IMR-90 (cell line): ENCODE measurements around the gene FCRL1. TPM values are rescaled to one million over a fixed set of nuclear protein-coding genes. Genes with fewer than 3 reads are reported as not detected.

ENCODE experiments used
- ATAC-seq: fragments of 200-7000 bp; cut with Tn5 transposase; 2 replicates; pipeline ENCODE4 v1.9.1; 2020; ENCODE audit warnings: low read depth, mild to moderate bottlenecking, moderate library complexity
- BruUV-seq: library from RNA; stranded (reverse); fragments of 400-500 nt; replicated peaks from 2 replicates; lab custom pipeline; 2021; lab: Mats Ljungman, UMichigan
- CTCF ChIA-PET: fragments of 300-600 bp; formaldehyde crosslinking; extraction: SDS; loops from one replicate; lab custom pipeline; 2021; ENCODE audit warnings: antibody characterized with exemption; lab: Yijun Ruan, JAX
- POLR2A ChIA-PET: fragments of 300-600 bp; sonication (Branson Sonifier 250); formaldehyde crosslinking; loops from one replicate; lab custom pipeline; 2022; ENCODE audit warnings: antibody characterized with exemption; ENCODE audit not compliant: unreplicated experiment; lab: Charles Lee
- DNase-seq: peaks from one replicate; pipeline ENCODE4 v3.0.0; 2013
- H2AFZ ChIP-seq: replicated peaks from 2 replicates; pipeline ENCODE3; 2013; ENCODE audit warnings: low read length, mild to moderate bottlenecking; ENCODE audit not compliant: poor library complexity
- H2AK5ac ChIP-seq: 2 replicates; pipeline ENCODE4 v1.6.1; 2013; ENCODE audit warnings: low read depth, low read length, inconsistent platforms
- H2AK9ac ChIP-seq: replicated peaks from 2 replicates; pipeline ENCODE3; 2013; ENCODE audit warnings: mild to moderate bottlenecking, low read depth, low read length, moderate library complexity; ENCODE audit not compliant: poor library complexity
- H2BK120ac ChIP-seq: 2 replicates; pipeline ENCODE4 v1.6.1; 2013; ENCODE audit warnings: low read depth, low read length, inconsistent platforms
- H2BK15ac ChIP-seq: 3 replicates; pipeline ENCODE4 v1.6.1; 2013; ENCODE audit warnings: low read depth, low read length, inconsistent platforms
- H2BK20ac ChIP-seq: 2 replicates; pipeline ENCODE4 v1.6.1; 2013; ENCODE audit warnings: low read depth, mild to moderate bottlenecking, inconsistent platforms, low read length, moderate library complexity
- H2BK5ac ChIP-seq: 2 replicates; pipeline ENCODE4 v1.6.1; 2013; ENCODE audit warnings: mild to moderate bottlenecking, low read depth, low read length, inconsistent platforms; ENCODE audit not compliant: poor library complexity, severe bottlenecking
- H3K14ac ChIP-seq: replicated peaks from 2 replicates; pipeline ENCODE4 v1.6.1; 2013; ENCODE audit warnings: low read depth, low read length, inconsistent platforms
- H3K18ac ChIP-seq: 2 replicates; pipeline ENCODE4 v1.6.1; 2013; ENCODE audit warnings: low read depth, low read length, control low read depth
- H3K23ac ChIP-seq: 2 replicates; pipeline ENCODE4 v1.6.1; 2013; ENCODE audit warnings: low read depth, low read length, inconsistent platforms
- H3K27ac ChIP-seq: 2 replicates; pipeline ENCODE4 v1.5.1; 2013; ENCODE audit warnings: mild to moderate bottlenecking, control low read depth, low read length; ENCODE audit not compliant: insufficient read depth
- H3K27me3 ChIP-seq: 2 replicates; pipeline ENCODE4 v1.6.1; 2013; ENCODE audit warnings: low read length; ENCODE audit not compliant: control insufficient read depth, insufficient read depth
- H3K36me3 ChIP-seq: 2 replicates; pipeline ENCODE4 v1.6.1; 2013; ENCODE audit warnings: low read length, mixed read lengths; ENCODE audit not compliant: control insufficient read depth, insufficient read depth
- H3K4ac ChIP-seq: 2 replicates; pipeline ENCODE4 v1.6.1; 2013; ENCODE audit warnings: low read depth, low read length, inconsistent platforms
- H3K4me1 ChIP-seq: 2 replicates; pipeline ENCODE4 v1.6.1; 2013; ENCODE audit warnings: low read length, mixed read lengths; ENCODE audit not compliant: control insufficient read depth, insufficient read depth
- H3K4me2 ChIP-seq: 2 replicates; pipeline ENCODE4 v1.6.1; 2013; ENCODE audit warnings: low read depth, mild to moderate bottlenecking, control low read depth, low read length, moderate library complexity
- H3K4me3 ChIP-seq: 2 replicates; pipeline ENCODE4 v1.5.1; 2013; ENCODE audit warnings: low read depth, mild to moderate bottlenecking, control low read depth, low read length, moderate library complexity; ENCODE audit not compliant: insufficient read depth
- H3K56ac ChIP-seq: 2 replicates; pipeline ENCODE4 v1.6.1; 2013; ENCODE audit warnings: low read length, inconsistent platforms; ENCODE audit not compliant: insufficient read depth; ENCODE audit errors: extremely low read depth
- H3K79me1 ChIP-seq, 2 experiments: 2 replicates each; pipeline ENCODE4 v1.6.1; 2013; ENCODE audit warnings: low read length in 2 of 2, inconsistent platforms in 1 of 2, low read depth in 1 of 2
- H3K9ac ChIP-seq: 2 replicates; pipeline ENCODE4 v1.6.1; 2013; ENCODE audit warnings: low read depth, low read length, control low read depth
- H3K9me1 ChIP-seq: 2 replicates; pipeline ENCODE4 v1.6.1; 2013; ENCODE audit warnings: low read length, inconsistent platforms; ENCODE audit not compliant: insufficient read depth
- H3K9me3 ChIP-seq: 2 replicates; pipeline ENCODE4 v1.6.1; 2013; ENCODE audit warnings: low read length; ENCODE audit not compliant: control insufficient read depth, insufficient read depth
- H4K20me1 ChIP-seq: 2 replicates; pipeline ENCODE4 v1.6.1; 2013; ENCODE audit warnings: low read length, inconsistent platforms; ENCODE audit not compliant: insufficient read depth
- H4K5ac ChIP-seq: 2 replicates; pipeline ENCODE4 v1.6.1; 2013; ENCODE audit warnings: mild to moderate bottlenecking, low read depth, low read length, control low read depth
- H4K8ac ChIP-seq, 2 experiments: 2 replicates each; pipeline ENCODE4 v1.6.1; 2013; ENCODE audit warnings: low read depth in 2 of 2, low read length in 2 of 2, control low read depth in 1 of 2, inconsistent platforms in 1 of 2
- H4K91ac ChIP-seq: 2 replicates; pipeline ENCODE4 v1.6.1; 2013; ENCODE audit warnings: low read depth, low read length, inconsistent platforms; ENCODE audit not compliant: insufficient read depth
- BHLHE40 ChIP-seq: fragments of 150-350 bp; IDR thresholded peaks from 2 replicates; pipeline ENCODE4 v1.6.1; 2016; ENCODE audit warnings: mild to moderate bottlenecking, low read depth, low read length
- CEBPB ChIP-seq: IDR thresholded peaks from 2 replicates; pipeline ENCODE4 v1.6.1; 2012; ENCODE audit warnings: low read depth, low read length, improper control_type of control experiment
- CHD1 ChIP-seq: IDR thresholded peaks from 2 replicates; pipeline ENCODE4 v1.6.1; 2012; ENCODE audit warnings: low read depth, low read length, improper control_type of control experiment
- FOS ChIP-seq: fragments of 150-350 bp; IDR thresholded peaks from 2 replicates; pipeline ENCODE4 v1.6.1; 2016; ENCODE audit warnings: low read depth, low read length
- MAFK ChIP-seq: IDR thresholded peaks from 2 replicates; pipeline ENCODE4 v1.6.1; 2012; ENCODE audit warnings: low read depth, low read length, improper control_type of control experiment
- MAZ ChIP-seq: IDR thresholded peaks from 2 replicates; pipeline ENCODE4 v1.6.1; 2012; ENCODE audit warnings: low read depth, mild to moderate bottlenecking, low read length, improper control_type of control experiment, moderate library complexity, borderline replicate concordance
- MXI1 ChIP-seq: IDR thresholded peaks from 2 replicates; pipeline ENCODE4 v1.6.1; 2012; ENCODE audit warnings: low read depth, mild to moderate bottlenecking, low read length, moderate library complexity, borderline replicate concordance
- NFE2L2 ChIP-seq: fragments of 150-350 bp; IDR thresholded peaks from 2 replicates; pipeline ENCODE4 v1.6.1; 2016; ENCODE audit warnings: low read depth, mild to moderate bottlenecking, low read length
- POLR2A ChIP-seq: IDR thresholded peaks from 2 replicates; pipeline ENCODE4 v1.6.1; 2012; ENCODE audit warnings: mild to moderate bottlenecking, low read depth, low read length
- RAD21 ChIP-seq: IDR thresholded peaks from 2 replicates; pipeline ENCODE4 v1.6.1; 2012; ENCODE audit warnings: low read length, improper control_type of control experiment
- RCOR1 ChIP-seq: IDR thresholded peaks from 2 replicates; pipeline ENCODE4 v1.6.1; 2012; ENCODE audit warnings: mild to moderate bottlenecking, low read length, improper control_type of control experiment; ENCODE audit not compliant: insufficient replicate concordance
- RFX5 ChIP-seq: IDR thresholded peaks from 2 replicates; pipeline ENCODE4 v1.8.0; 2012; ENCODE audit warnings: low read depth, mild to moderate bottlenecking, low read length, moderate library complexity
- SMC3 ChIP-seq: fragments of 150-350 bp; IDR thresholded peaks from 2 replicates; pipeline ENCODE4 v1.6.1; 2016; ENCODE audit warnings: low read depth, mild to moderate bottlenecking, antibody characterized with exemption, low read length, moderate library complexity
- WGBS, 2 experiments: methylation state at CpG; one replicate each; pipeline versions ENCODE4 v1.1.5 to v1.1.7; 2013; ENCODE audit warnings: missing lambda C conversion rate in 2 of 2; ENCODE audit not compliant: insufficient read length in 1 of 2; ENCODE audit errors: extremely low coverage in 2 of 2; 5-methylcytosine and 5-hydroxymethylcytosine counted together
- dilution Hi-C: fragments of 300-500 bp; cut with HindIII; formaldehyde crosslinking; loops from one replicate; pipeline ENCODE4 v1.14.3; 2018; ENCODE audit warnings: low sequenced_read_pairs; ENCODE audit not compliant: unreplicated experiment
- in situ Hi-C: fragments of 300-500 bp; cut with MboI; formaldehyde crosslinking; loops from 3 replicates; pipeline ENCODE4 v1.14.3; 2019; ENCODE audit warnings: low sequenced_read_pairs, inconsistent platforms, mixed read lengths
- intact Hi-C: fragments of 100-400 bp; cut with micrococcal nuclease; formaldehyde crosslinking; loops from 2 replicates; pipeline ENCODE4 v1.10.0; 2022
- polyA plus RNA-seq, 3 experiments: library from polyadenylated mRNA; depleted of rRNA; stranded (reverse); fragments of >200 nt; gene quantifications; 2 replicates each; pipeline ENCODE4 v1.2.3, GENCODE V29; 2012; ENCODE audit warnings: low replicate concordance in 1 of 3
- total RNA-seq: library from RNA; depleted of rRNA; stranded (reverse); fragments of >200 nt; gene quantifications from 2 replicates; pipeline ENCODE4 v1.2.3, GENCODE V29; 2012
- TF ChIP-seq, protein P1 (sequence below): fragments of 150-350 bp; IDR thresholded peaks from 2 replicates; pipeline ENCODE4 v1.6.1; 2017; ENCODE audit warnings: mild to moderate bottlenecking, antibody characterized with exemption, low read length, low read depth
- TF ChIP-seq, protein P2 (sequence below): conservative IDR thresholded peaks from 2 replicates; pipeline ENCODE4 v1.5.1; 2012; ENCODE audit warnings: mild to moderate bottlenecking, low read depth, low read length, improper control_type of control experiment
- TF ChIP-seq, protein P3 (sequence below): fragments of 150-350 bp; IDR thresholded peaks from 2 replicates; pipeline ENCODE4 v1.6.1; 2016; ENCODE audit warnings: low read depth, mild to moderate bottlenecking, low read length, moderate library complexity, borderline replicate concordance

FCRL1 gene
- total and polyA plus RNA-seq, 2 of the 4 experiments (the other 2 are of a cell fraction): not detected

DNA sequence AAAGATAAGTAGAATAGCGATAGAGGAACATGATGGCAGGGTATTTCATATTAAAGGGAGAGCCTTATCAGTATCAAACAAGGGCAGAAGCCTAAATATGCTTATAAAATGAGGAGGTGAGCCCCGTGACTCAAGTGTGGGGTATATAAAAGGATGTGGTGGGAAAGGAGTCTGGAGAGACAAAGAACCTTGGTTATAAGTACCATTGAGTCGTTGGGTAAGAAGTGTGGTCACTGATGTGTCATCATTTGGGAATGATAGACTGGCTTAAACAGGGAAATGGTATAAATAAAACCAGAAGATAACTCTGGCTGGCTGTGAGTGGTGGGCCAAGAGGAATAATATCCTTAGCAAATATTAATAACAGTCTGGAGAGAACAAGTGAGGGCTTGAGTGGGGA, 32.6 kb upstream of the FCRL1 start:
- Histone ChIP-seq H3K79me1 (no peaks in the 10 kb centered on the region), H3K18ac (no peak overlapping the region), H3K4me3 (no peak overlapping the region), H3K4me2 (no peak overlapping the region), H3K23ac (no peak overlapping the region), H2AK5ac (no peak overlapping the region), H3K27ac (no peak overlapping the region), H3K9me1 (no peaks in the 10 kb centered on the region), H4K91ac (no peak overlapping the region), H2BK120ac (no peak overlapping the region), H3K36me3 (no peaks in the 10 kb centered on the region), H2BK20ac (no peak overlapping the region), H2AFZ (no peak overlapping the region), H3K9me3 (no peaks in the 10 kb centered on the region), H4K8ac (no peak overlapping the region), H4K5ac (no peak overlapping the region), H3K27me3 (no peaks in the 10 kb centered on the region), H3K4ac (no peak overlapping the region), H3K4me1 (no peaks in the 10 kb centered on the region), H2BK5ac (no peak overlapping the region), H2AK9ac (no peak overlapping the region), H2BK15ac (no peak overlapping the region), H4K20me1 (no peaks in the 10 kb centered on the region), H3K9ac (no peak overlapping the region), H3K56ac (no peak overlapping the region), H3K14ac (no peak overlapping the region)
- dilution Hi-C loops (no loop called here), in situ Hi-C loops (no loop called here), intact Hi-C loops (no loop called here)
- BruUV-seq: no TSS peak
- POLR2A ChIA-PET: no interaction called here
- peak; percentile 34 for DNase-seq
- WGBS, 2 experiments: no CpG with 5 or more reads among the region's 3 CpGs
- CTCF ChIA-PET: no interaction called here
- ATAC-seq: no peak
- TF ChIP-seq FOS: no peak
- no peak for TF ChIP-seq MAZ
- TF ChIP-seq CEBPB: no peak; the same call in 1 of the 2 replicates
- no peak for TF ChIP-seq RCOR1
- TF ChIP-seq, protein P1, sequence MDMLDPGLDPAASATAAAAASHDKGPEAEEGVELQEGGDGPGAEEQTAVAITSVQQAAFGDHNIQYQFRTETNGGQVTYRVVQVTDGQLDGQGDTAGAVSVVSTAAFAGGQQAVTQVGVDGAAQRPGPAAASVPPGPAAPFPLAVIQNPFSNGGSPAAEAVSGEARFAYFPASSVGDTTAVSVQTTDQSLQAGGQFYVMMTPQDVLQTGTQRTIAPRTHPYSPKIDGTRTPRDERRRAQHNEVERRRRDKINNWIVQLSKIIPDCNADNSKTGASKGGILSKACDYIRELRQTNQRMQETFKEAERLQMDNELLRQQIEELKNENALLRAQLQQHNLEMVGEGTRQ: no peak
- TF ChIP-seq POLR2A: no peak
- TF ChIP-seq NFE2L2: no peak
- no peak for TF ChIP-seq SMC3
- TF ChIP-seq, protein P2, sequence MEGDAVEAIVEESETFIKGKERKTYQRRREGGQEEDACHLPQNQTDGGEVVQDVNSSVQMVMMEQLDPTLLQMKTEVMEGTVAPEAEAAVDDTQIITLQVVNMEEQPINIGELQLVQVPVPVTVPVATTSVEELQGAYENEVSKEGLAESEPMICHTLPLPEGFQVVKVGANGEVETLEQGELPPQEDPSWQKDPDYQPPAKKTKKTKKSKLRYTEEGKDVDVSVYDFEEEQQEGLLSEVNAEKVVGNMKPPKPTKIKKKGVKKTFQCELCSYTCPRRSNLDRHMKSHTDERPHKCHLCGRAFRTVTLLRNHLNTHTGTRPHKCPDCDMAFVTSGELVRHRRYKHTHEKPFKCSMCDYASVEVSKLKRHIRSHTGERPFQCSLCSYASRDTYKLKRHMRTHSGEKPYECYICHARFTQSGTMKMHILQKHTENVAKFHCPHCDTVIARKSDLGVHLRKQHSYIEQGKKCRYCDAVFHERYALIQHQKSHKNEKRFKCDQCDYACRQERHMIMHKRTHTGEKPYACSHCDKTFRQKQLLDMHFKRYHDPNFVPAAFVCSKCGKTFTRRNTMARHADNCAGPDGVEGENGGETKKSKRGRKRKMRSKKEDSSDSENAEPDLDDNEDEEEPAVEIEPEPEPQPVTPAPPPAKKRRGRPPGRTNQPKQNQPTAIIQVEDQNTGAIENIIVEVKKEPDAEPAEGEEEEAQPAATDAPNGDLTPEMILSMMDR: no peak
- no peak for TF ChIP-seq MXI1
- TF ChIP-seq BHLHE40: no peak
- TF ChIP-seq RAD21: no peak
- no peak for TF ChIP-seq CHD1
- TF ChIP-seq RFX5: no peak
- TF ChIP-seq, protein P3, sequence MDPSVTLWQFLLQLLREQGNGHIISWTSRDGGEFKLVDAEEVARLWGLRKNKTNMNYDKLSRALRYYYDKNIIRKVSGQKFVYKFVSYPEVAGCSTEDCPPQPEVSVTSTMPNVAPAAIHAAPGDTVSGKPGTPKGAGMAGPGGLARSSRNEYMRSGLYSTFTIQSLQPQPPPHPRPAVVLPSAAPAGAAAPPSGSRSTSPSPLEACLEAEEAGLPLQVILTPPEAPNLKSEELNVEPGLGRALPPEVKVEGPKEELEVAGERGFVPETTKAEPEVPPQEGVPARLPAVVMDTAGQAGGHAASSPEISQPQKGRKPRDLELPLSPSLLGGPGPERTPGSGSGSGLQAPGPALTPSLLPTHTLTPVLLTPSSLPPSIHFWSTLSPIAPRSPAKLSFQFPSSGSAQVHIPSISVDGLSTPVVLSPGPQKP: no peak
- no peak for TF ChIP-seq MAFK
